SK-N-SH (cell line): ENCODE results near the gene EML1. TPM values are rescaled to one million over a fixed set of nuclear protein-coding genes. Genes with fewer than 3 reads are reported as not detected.

Experiments used
- CTCF ChIA-PET: fragments of 300-600, 350-600 bp; formaldehyde crosslinking; extraction: SDS; loops from one replicate; lab custom pipeline; 2021; lab: Yijun Ruan, JAX
- POLR2A ChIA-PET: fragments of 350-600 bp; sonication (Branson Sonifier 250); formaldehyde crosslinking; extraction: SDS; loops from one replicate; lab custom pipeline; 2020; ENCODE audit warnings: antibody characterized with exemption, inconsistent platforms; lab: Yijun Ruan, JAX
- DNase-seq: peaks from one replicate; pipeline ENCODE4 v3.0.0; 2012
- H2AFZ ChIP-seq: fragments of 200-600 bp; sonication (generic); 2 replicates; pipeline ENCODE4 v1.8.1; 2016; ENCODE audit warnings: antibody characterized with exemption, mild to moderate bottlenecking, low read depth
- H3F3A ChIP-seq: fragments of 200-600 bp; sonication (generic); replicated peaks from 2 replicates; pipeline ENCODE3; 2016; ENCODE audit warnings: antibody characterized with exemption, mild to moderate bottlenecking; ENCODE audit not compliant: insufficient read depth
- H3K27ac ChIP-seq, 2 experiments: fragments of 200-500 bp in 1 of 2; fragments of 200-600 bp in 1 of 2; sonication (Bioruptor generic) in 1 of 2; sonication (generic), shearing (Covaris generic) in 1 of 2; 2 replicates each; pipeline versions ENCODE4 v1.5.1 to v1.6.1; 2014 to 2016; ENCODE audit warnings: low read depth in 2 of 2, inconsistent platforms in 1 of 2, low read length in 1 of 2, mild to moderate bottlenecking in 1 of 2, mixed read lengths in 1 of 2
- H3K27me3 ChIP-seq: fragments of 200-600 bp; sonication (generic), shearing (Covaris generic); 2 replicates; pipeline ENCODE4 v1.6.1; 2016; ENCODE audit warnings: mixed run types; ENCODE audit not compliant: insufficient read depth
- H3K36me3 ChIP-seq, 2 experiments: fragments of 200-500 bp in 1 of 2; fragments of 200-600 bp in 1 of 2; sonication (Bioruptor generic) in 1 of 2; sonication (generic) in 1 of 2; replicated peaks in 1 of 2; 2 replicates each; pipeline versions ENCODE3 to v1.5.1; 2014 to 2016; ENCODE audit warnings: low read length in 1 of 2, mild to moderate bottlenecking in 1 of 2; ENCODE audit not compliant: insufficient read depth in 2 of 2, control insufficient read depth in 1 of 2
- H3K4me1 ChIP-seq, 2 experiments: fragments of 200-500 bp in 1 of 2; fragments of 200-600 bp in 1 of 2; sonication (Bioruptor generic) in 1 of 2; sonication (generic), shearing (Covaris generic) in 1 of 2; 2 replicates each; pipeline versions ENCODE4 v1.5.1 to v1.6.1; 2014 to 2016; ENCODE audit warnings: low read depth in 1 of 2, low read length in 1 of 2, mixed run types in 1 of 2; ENCODE audit not compliant: insufficient read depth in 2 of 2, control insufficient read depth in 1 of 2
- H3K4me2 ChIP-seq: fragments of 200-600 bp; sonication (generic), shearing (Covaris generic); 2 replicates; pipeline ENCODE4 v1.6.1; 2017; ENCODE audit warnings: mixed run types
- H3K4me3 ChIP-seq, 2 experiments: fragments of 200-500 bp in 1 of 2; fragments of 200-600 bp in 1 of 2; sonication (Bioruptor generic) in 1 of 2; sonication (generic), shearing (Covaris generic) in 1 of 2; 2 replicates each; pipeline versions ENCODE4 v1.5.1 to v1.8.1; 2014 to 2016; ENCODE audit warnings: low read depth in 2 of 2, inconsistent platforms in 1 of 2, low read length in 1 of 2, mild to moderate bottlenecking in 1 of 2, mixed read lengths in 1 of 2, moderate library complexity in 1 of 2
- H3K79me2 ChIP-seq: fragments of 200-600 bp; sonication (generic); 2 replicates; pipeline ENCODE4 v1.8.1; 2017; ENCODE audit warnings: mild to moderate bottlenecking; ENCODE audit not compliant: insufficient read depth
- H3K9ac ChIP-seq: fragments of 200-600 bp; sonication (generic); 2 replicates; pipeline ENCODE4 v1.6.1; 2017; ENCODE audit warnings: mixed run types
- H3K9me2 ChIP-seq: fragments of 200-600 bp; sonication (generic); 2 replicates; pipeline ENCODE4 v1.6.1; 2017; ENCODE audit warnings: mixed run types
- H3K9me3 ChIP-seq: fragments of 200-600 bp; sonication (generic); 2 replicates; pipeline ENCODE4 v1.6.1; 2017; ENCODE audit warnings: mixed run types, mild to moderate bottlenecking, moderate library complexity
- H4K20me1 ChIP-seq: fragments of 200-600 bp; sonication (generic); 2 replicates; pipeline ENCODE4 v1.6.1; 2017; ENCODE audit warnings: mild to moderate bottlenecking, mixed run types; ENCODE audit not compliant: insufficient read depth
- CHD2 ChIP-seq: fragments of 150-350 bp; IDR thresholded peaks from 2 replicates; pipeline ENCODE4 v1.6.1; 2018; ENCODE audit warnings: low read length; ENCODE audit not compliant: partially characterized antibody
- CTCF ChIP-seq: fragments of 200-600 bp; sonication (generic); IDR thresholded peaks from 2 replicates; pipeline ENCODE4 v1.6.1; 2017; ENCODE audit warnings: antibody characterized with exemption, mild to moderate bottlenecking, moderate library complexity
- FOSL2 ChIP-seq: IDR thresholded peaks from 2 replicates; pipeline ENCODE4 v1.4.0; 2012; ENCODE audit warnings: low read depth, mild to moderate bottlenecking, moderate library complexity, borderline replicate concordance
- FOXJ3 ChIP-seq: sonication (generic); formaldehyde crosslinking; IDR thresholded peaks from 2 replicates; pipeline ENCODE4 v1.5.1; 2020; ENCODE audit warnings: mild to moderate bottlenecking, missing genetic modification reagents
- GABPA ChIP-seq: IDR thresholded peaks from 2 replicates; pipeline ENCODE4 v1.4.0; 2012; ENCODE audit warnings: low read depth, mild to moderate bottlenecking
- JUND ChIP-seq: IDR thresholded peaks from 2 replicates; pipeline ENCODE4 v1.4.0; 2012
- NRF1 ChIP-seq: IDR thresholded peaks from 2 replicates; pipeline ENCODE4 v1.6.1; 2012; ENCODE audit warnings: low read depth, mild to moderate bottlenecking, low read length
- RAD21 ChIP-seq: IDR thresholded peaks from 2 replicates; pipeline ENCODE4 v1.6.1; 2012; ENCODE audit warnings: mild to moderate bottlenecking, low read length
- REST ChIP-seq: IDR thresholded peaks from 2 replicates; pipeline ENCODE4 v1.6.1; 2012; ENCODE audit warnings: mild to moderate bottlenecking, low read depth, low read length, moderate library complexity
- RXRA ChIP-seq: IDR thresholded peaks from 2 replicates; pipeline ENCODE4 v1.4.0; 2012; ENCODE audit warnings: low read depth, mild to moderate bottlenecking, borderline replicate concordance
- SIN3A ChIP-seq: IDR thresholded peaks from 2 replicates; pipeline ENCODE4 v1.6.1; 2012; ENCODE audit warnings: low read depth, mild to moderate bottlenecking, low read length, moderate library complexity, borderline replicate concordance
- SMC3 ChIP-seq: IDR thresholded peaks from 2 replicates; pipeline ENCODE4 v1.6.1; 2012; ENCODE audit warnings: low read depth, low read length, improper control_type of control experiment
- TAF1 ChIP-seq: IDR thresholded peaks from 2 replicates; pipeline ENCODE4 v1.6.1; 2012; ENCODE audit warnings: low read depth, mild to moderate bottlenecking, low read length, moderate library complexity, borderline replicate concordance
- TEAD4 ChIP-seq: IDR thresholded peaks from 2 replicates; pipeline ENCODE4 v1.4.0; 2012; ENCODE audit warnings: mild to moderate bottlenecking, borderline replicate concordance; ENCODE audit not compliant: insufficient read depth
- YY1 ChIP-seq: IDR thresholded peaks from 2 replicates; pipeline ENCODE4 v1.4.0; 2012; ENCODE audit warnings: low read depth, mild to moderate bottlenecking
- ZBTB33 ChIP-seq: IDR thresholded peaks from 2 replicates; pipeline ENCODE4 v1.4.0; 2012; ENCODE audit warnings: low read depth, borderline replicate concordance
- WGBS: methylation state at CpG from one replicate; pipeline ENCODE4 v1.1.6; 2017; ENCODE audit warnings: low lambda C conversion rate; 5-methylcytosine and 5-hydroxymethylcytosine counted together
- polyA plus RNA-seq, 3 experiments: library from polyadenylated mRNA; depleted of rRNA; stranded (reverse); fragments of >200 nt; gene quantifications; 2 replicates each; pipeline ENCODE4 v1.2.3, GENCODE V29; 2012

Gene EML1
- polyA plus RNA-seq, 1 of the 3 experiments (the other 2 are of a cell fraction), result 6.3 TPM

GRCh38 chr14:99936056-99936455 lies 142.8 kb downstream of the EML1 start:
- Histone ChIP-seq H3K27me3 (no peaks in the 10 kb centered on the region), H3K4me1 (peaks cover 0 to 3% of the 10 kb centered on the region in 2 experiments; a peak in 1 of 4 replicates), H3K4me2 (no peak overlapping the region), H3K4me3 (no peak overlapping the region), H3K79me2 (no peaks in the 10 kb centered on the region), H3K9ac (no peak overlapping the region), H3K36me3 (peaks cover 3 to 6% of the 10 kb centered on the region in 2 experiments), H3K9me2 (no peaks in the 10 kb centered on the region), H3K27ac (no peak overlapping the region), H3F3A (no peaks in the 10 kb centered on the region), H2AFZ (no peak overlapping the region), H4K20me1 (no peaks in the 10 kb centered on the region), H3K9me3 (no peaks in the 10 kb centered on the region)
- WGBS, result 94% methylated on average over 15 of the region's 16 CpGs
- ChIA-PET POLR2A (no interaction called here), CTCF (interaction anchor here (2.5 kb wide), 1 partner anchor 11 kb away, joined by 11 read pairs; no protein-coding TSS in a partner anchor)
- no peak for DNase-seq
- no peak for TF ChIP-seq FOXJ3 (CRISPR knock-in tag)
- no peak for TF ChIP-seq YY1
- TF ChIP-seq GABPA, result no peak
- TF ChIP-seq CHD2, result no peak
- TF ChIP-seq RXRA, result no peak
- TF ChIP-seq JUND, result no peak
- TF ChIP-seq CTCF, result no peak
- TF ChIP-seq FOSL2, result no peak
- no peak for TF ChIP-seq NRF1
- no peak for TF ChIP-seq REST
- TF ChIP-seq SIN3A, result no peak
- TF ChIP-seq TEAD4, result no peak
- TF ChIP-seq TAF1, result no peak
- TF ChIP-seq RAD21, result no peak
- TF ChIP-seq SMC3, result no peak
- TF ChIP-seq ZBTB33, result no peak
